Heart left ventricle (tissue), 13 donors: Measurements from ENCODE around the gene CREG2.

Experiments used
- CTCF ChIP-seq, 12 donors: fragments of 200-600 bp; sonication (generic) in 4 of 12; IDR thresholded peaks; one replicate each; pipeline versions ENCODE4 v1.5.0 to v1.8.0; 2018 to 2022; ENCODE audit warnings: antibody characterized with exemption in 12 of 12, mild to moderate bottlenecking in 5 of 12
- POLR2A ChIP-seq, 2 donors: fragments of 450-650 bp; IDR thresholded peaks; one replicate each; pipeline ENCODE4 v1.6.1; 2017; ENCODE audit warnings: antibody characterized with exemption in 2 of 2, mild to moderate bottlenecking in 2 of 2, moderate library complexity in 2 of 2
- donor health status: ischemic (EF 13 %, LVEDD 7.1; RV severe dilation, severe dysfunction).
- donor health status: DM: no; HTN: yes; CAD: no.
- donor health status: DM: no; HTN: no; CAD: no.
- donor health status: ischemic (EF 25% LVEDD 6.9; RV normal size, moderate dysfunction).
- donor health status: ischemic (EF 25% LVEDD 5.7; RV mildly dilated, moderate dysfunction).
- donor health status: ischemic (EF 35%, LVEDD 5.7; RV mildly dilated, moderate dysfunction).
- donor health status: nonischemic (EF 11% LVEDD 7.7; RV severe dilation, severe dysfunction).
- donor health status: DM: yes; HTN: yes; CAD: no.
- donor health status: PGD.
- donor health status: ischemic (EF 29% LVEDD 5.4; RV normal size, mild dysfunction).
- donor health status: nonischemic (EF 23%, LVEDD 6.1; RV moderate dilation, normal function).

GRCh38 chr2:101420623-101421022 lies 33.3 kb upstream of the CREG2 start:
- TF ChIP-seq POLR2A (IDR thresholded peaks at IDR 0.05) (no peak), CTCF (IDR thresholded peaks at IDR 0.05) (no peak)
